GM12878 (cell line): ENCODE results near the gene PSG1. TPM values are rescaled to one million over a fixed set of nuclear protein-coding genes. Genes with fewer than 3 reads are reported as not detected.
"Not testable (repeated sequence)": the region's sequence is repeated elsewhere in the genome, so short reads cannot be mapped to it uniquely, and the experiment has no call there.

Experiments
- ATAC-seq: fragments of 200-7000 bp; cut with Tn5 transposase; 3 replicates; pipeline ENCODE4 v1.9.1; 2020; ENCODE audit warnings: mild to moderate bottlenecking, moderate library complexity
- BruUV-seq: library from RNA; stranded (reverse); fragments of 400-500 nt; replicated peaks from 2 replicates; lab custom pipeline; 2021; lab: Mats Ljungman, UMichigan
- CTCF ChIA-PET: fragments of 300-600 bp; sonication (Branson Sonifier 250); formaldehyde crosslinking; extraction: SDS; loops from one replicate; lab custom pipeline; 2021; ENCODE audit warnings: inconsistent platforms; lab: Yijun Ruan, JAX
- POLR2A ChIA-PET: fragments of 350-600 bp; formaldehyde crosslinking; extraction: SDS; loops from one replicate; lab custom pipeline; 2021; ENCODE audit warnings: inconsistent platforms; lab: Charles Lee
- RAD21 ChIA-PET: fragments of 300-600 bp; sonication (Branson Sonifier 250); formaldehyde crosslinking; loops from one replicate; lab custom pipeline; 2023; ENCODE audit warnings: antibody characterized with exemption; ENCODE audit not compliant: unreplicated experiment; lab: Charles Lee
- SMC1A ChIA-PET: fragments of 300-600 bp; sonication (Branson Sonifier 250); formaldehyde crosslinking; loops from one replicate; lab custom pipeline; 2023; ENCODE audit not compliant: unreplicated experiment, uncharacterized antibody; lab: Charles Lee
- DNase-seq: peaks from one replicate; pipeline ENCODE4 v3.0.0-alpha.2; 2011; ENCODE audit warnings: low read depth, low spot score
- FAIRE-seq: peaks from 3 replicates; lab custom pipeline; 2011; peaks lifted over from hg19 to GRCh38; lab: Jason Lieb, UNC
- H2AFZ ChIP-seq: 2 replicates; pipeline ENCODE4 v1.6.0; 2011; ENCODE audit warnings: low read depth, low read length, control low read depth; ENCODE audit not compliant: control insufficient read depth
- H3K27ac ChIP-seq: 2 replicates; pipeline ENCODE4 v1.5.1; 2011; ENCODE audit warnings: control low read depth; ENCODE audit not compliant: control insufficient read depth, insufficient read depth
- H3K27me3 ChIP-seq, 2 experiments: replicated peaks in 1 of 2; 2 replicates each; pipeline versions ENCODE4 v1.6.0 to v1.6.1; 2011; ENCODE audit warnings: low read length in 1 of 2; ENCODE audit not compliant: control insufficient read depth in 2 of 2, insufficient read depth in 2 of 2
- H3K36me3 ChIP-seq, 2 experiments: 2 replicates each; pipeline ENCODE4 v1.5.1; 2011; ENCODE audit warnings: low read length in 1 of 2; ENCODE audit not compliant: control insufficient read depth in 2 of 2, insufficient read depth in 2 of 2
- H3K4me1 ChIP-seq: 2 replicates; pipeline ENCODE4 v1.6.1; 2011; ENCODE audit warnings: mild to moderate bottlenecking, low read length, moderate library complexity, mixed read lengths; ENCODE audit not compliant: control insufficient read depth, insufficient read depth
- H3K4me2 ChIP-seq: 2 replicates; pipeline ENCODE4 v1.6.0; 2011; ENCODE audit warnings: control low read depth; ENCODE audit not compliant: control insufficient read depth, insufficient read depth
- H3K4me3 ChIP-seq: fragments of 200-600 bp; sonication (generic); 2 replicates; pipeline ENCODE4 v1.5.1; 2016
- H3K79me2 ChIP-seq: 2 replicates; pipeline ENCODE4 v1.6.0; 2011; ENCODE audit warnings: low read length; ENCODE audit not compliant: control insufficient read depth, insufficient read depth
- H3K9ac ChIP-seq: 2 replicates; pipeline ENCODE4 v1.8.0; 2011; ENCODE audit warnings: low read length, control low read depth, mixed read lengths; ENCODE audit not compliant: control insufficient read depth, insufficient read depth
- H3K9me3 ChIP-seq: replicated peaks from 3 replicates; pipeline ENCODE4 v1.5.1; 2011; ENCODE audit warnings: mild to moderate bottlenecking, low read length; ENCODE audit not compliant: control insufficient read depth, insufficient read depth
- H4K20me1 ChIP-seq: 2 replicates; pipeline ENCODE4 v1.6.0; 2011; ENCODE audit not compliant: control insufficient read depth, insufficient read depth
- WGBS: methylation state at CpG from one replicate; pipeline ENCODE4 v1.1.6; 2016; ENCODE audit warnings: low lambda C conversion rate; ENCODE audit not compliant: insufficient replicate concordance, insufficient coverage; ENCODE audit errors: missing lambda C conversion rate; 5-methylcytosine and 5-hydroxymethylcytosine counted together
- in situ Hi-C: fragments of 300-500 bp; cut with MboI; formaldehyde crosslinking; loops from 9 replicates; pipeline ENCODE4 v1.14.3; 2018; ENCODE audit warnings: mixed read lengths
- intact Hi-C: fragments of 100-400 bp; cut with micrococcal nuclease; formaldehyde crosslinking; loops from one replicate; pipeline ENCODE4 v1.14.2; 2022; ENCODE audit not compliant: unreplicated experiment
- polyA plus RNA-seq, 11 experiments: library from polyadenylated mRNA; depleted of rRNA in 4 of 11; unstranded in 6 of 11; stranded (reverse) in 5 of 11; fragments of >200 nt; fragmentation: Nextera tagmentation in 4 of 11; fragmentation: Illumina TruSeq in 1 of 11; extraction: Ambion mirVana in 4 of 11; extraction: Trizol in 1 of 11; gene quantifications; 1 replicate in 1 of 11; 2 replicates in 10 of 11; pipeline versions ENCODE4 v1.2.1 to v1.2.3, GENCODE V29; 2011 to 2016; ENCODE audit warnings: inconsistent platforms in 2 of 11, missing spikeins in 2 of 11, low read depth in 1 of 11
- total RNA-seq, 4 experiments: library from RNA; depleted of rRNA in 3 of 4; stranded (reverse); fragments of >200 nt in 3 of 4; fragmentation: Illumina TruSeq in 1 of 4; extraction: Trizol in 1 of 4; gene quantifications; 2 replicates each; pipeline versions ENCODE4 v1.2.1 to v1.2.3, GENCODE V29; 2013 to 2021

Gene PSG1
- total and polyA plus RNA-seq, 10 of the 15 experiments (the other 5 are each of a cell fraction or from before 2014, with no cell fraction given), result not detected

GRCh38 chr19:42887876-42888445, 8.4 kb upstream of the PSG1 start:
- intact Hi-C loops, H3K36me3 ChIP-seq, SMC1A ChIA-PET, H3K4me2 ChIP-seq, DNase-seq, in situ Hi-C loops, FAIRE-seq, BruUV-seq, H3K9me3 ChIP-seq, ATAC-seq, H3K79me2 ChIP-seq, H3K27ac ChIP-seq, CTCF ChIA-PET, POLR2A ChIA-PET, H2AFZ ChIP-seq, RAD21 ChIA-PET, H3K27me3 ChIP-seq, H4K20me1 ChIP-seq, H3K4me3 ChIP-seq, H3K4me1 ChIP-seq, H3K9ac ChIP-seq: not testable (repeated sequence)

- H3K9ac ChIP-seq, in situ Hi-C loops, intact Hi-C loops, ATAC-seq, RAD21 ChIA-PET, BruUV-seq, FAIRE-seq, H3K27ac ChIP-seq, CTCF ChIA-PET, DNase-seq, H3K36me3 ChIP-seq, H2AFZ ChIP-seq, H3K27me3 ChIP-seq, H3K9me3 ChIP-seq, H3K4me2 ChIP-seq, SMC1A ChIA-PET, H3K79me2 ChIP-seq, H3K4me3 ChIP-seq, POLR2A ChIA-PET, H3K4me1 ChIP-seq, H4K20me1 ChIP-seq: not testable (repeated sequence)
- WGBS, result 0% methylated on average over 2 of the region's 2 CpGs
Measured at GRCh38 chr19:42882730-42883129, 3.2 kb upstream of the PSG1 start.

GRCh38 chr19:42882010-42882409, 2.5 kb upstream of the PSG1 start:
- 9% methylated on average over 5 of the region's 5 CpGs for WGBS
- intact Hi-C loops, H3K4me2 ChIP-seq, H3K79me2 ChIP-seq, H3K9ac ChIP-seq, H3K27me3 ChIP-seq, ATAC-seq, FAIRE-seq, H3K36me3 ChIP-seq, H4K20me1 ChIP-seq, POLR2A ChIA-PET, BruUV-seq, DNase-seq, H3K27ac ChIP-seq, CTCF ChIA-PET, in situ Hi-C loops, H2AFZ ChIP-seq, H3K4me3 ChIP-seq, H3K9me3 ChIP-seq, H3K4me1 ChIP-seq, RAD21 ChIA-PET, SMC1A ChIA-PET: not testable (repeated sequence)
